GM12864 (cell line): ENCODE data around the gene RYK.

Experiments used
- DNase-seq: peaks from one replicate; pipeline ENCODE4 v3.0.0-alpha.2; 2011; ENCODE audit warnings: low read depth
- H3K4me3 ChIP-seq: 2 replicates; pipeline ENCODE4 v1.5.1; 2011; ENCODE audit warnings: mild to moderate bottlenecking, low read depth, low read length, control low read depth
- TF ChIP-seq, protein P1 (sequence below): IDR thresholded peaks from 2 replicates; pipeline ENCODE4 v1.5.1; 2011; ENCODE audit warnings: low read depth, mild to moderate bottlenecking, moderate library complexity, low read length, control low read depth, inconsistent platforms; ENCODE audit errors: missing control alignments

The RYK gene

DNA sequence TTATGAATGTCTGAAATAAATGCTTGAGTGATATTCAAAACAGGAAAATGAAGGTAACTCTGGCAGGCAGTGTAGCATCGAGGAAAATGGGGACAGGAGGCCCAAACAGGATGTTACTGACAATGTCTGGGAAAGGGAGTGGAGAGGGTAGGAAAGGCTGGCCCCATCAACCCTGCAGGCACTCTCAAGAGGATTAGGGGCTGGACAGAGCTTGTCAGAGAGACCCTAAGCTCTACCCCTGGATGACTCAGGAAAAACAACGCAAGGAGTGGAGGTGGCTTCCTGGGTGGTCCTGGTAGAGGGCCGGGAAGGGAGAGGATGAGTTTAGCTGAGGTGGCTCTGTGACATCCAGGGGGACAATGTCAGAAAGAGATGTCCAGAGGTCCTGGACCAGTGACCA, 106.0 kb downstream of the RYK start:
- TF ChIP-seq, protein P1, sequence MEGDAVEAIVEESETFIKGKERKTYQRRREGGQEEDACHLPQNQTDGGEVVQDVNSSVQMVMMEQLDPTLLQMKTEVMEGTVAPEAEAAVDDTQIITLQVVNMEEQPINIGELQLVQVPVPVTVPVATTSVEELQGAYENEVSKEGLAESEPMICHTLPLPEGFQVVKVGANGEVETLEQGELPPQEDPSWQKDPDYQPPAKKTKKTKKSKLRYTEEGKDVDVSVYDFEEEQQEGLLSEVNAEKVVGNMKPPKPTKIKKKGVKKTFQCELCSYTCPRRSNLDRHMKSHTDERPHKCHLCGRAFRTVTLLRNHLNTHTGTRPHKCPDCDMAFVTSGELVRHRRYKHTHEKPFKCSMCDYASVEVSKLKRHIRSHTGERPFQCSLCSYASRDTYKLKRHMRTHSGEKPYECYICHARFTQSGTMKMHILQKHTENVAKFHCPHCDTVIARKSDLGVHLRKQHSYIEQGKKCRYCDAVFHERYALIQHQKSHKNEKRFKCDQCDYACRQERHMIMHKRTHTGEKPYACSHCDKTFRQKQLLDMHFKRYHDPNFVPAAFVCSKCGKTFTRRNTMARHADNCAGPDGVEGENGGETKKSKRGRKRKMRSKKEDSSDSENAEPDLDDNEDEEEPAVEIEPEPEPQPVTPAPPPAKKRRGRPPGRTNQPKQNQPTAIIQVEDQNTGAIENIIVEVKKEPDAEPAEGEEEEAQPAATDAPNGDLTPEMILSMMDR = no peak
- no peak overlapping the region for H3K4me3 ChIP-seq
- DNase-seq = no peak

DNA sequence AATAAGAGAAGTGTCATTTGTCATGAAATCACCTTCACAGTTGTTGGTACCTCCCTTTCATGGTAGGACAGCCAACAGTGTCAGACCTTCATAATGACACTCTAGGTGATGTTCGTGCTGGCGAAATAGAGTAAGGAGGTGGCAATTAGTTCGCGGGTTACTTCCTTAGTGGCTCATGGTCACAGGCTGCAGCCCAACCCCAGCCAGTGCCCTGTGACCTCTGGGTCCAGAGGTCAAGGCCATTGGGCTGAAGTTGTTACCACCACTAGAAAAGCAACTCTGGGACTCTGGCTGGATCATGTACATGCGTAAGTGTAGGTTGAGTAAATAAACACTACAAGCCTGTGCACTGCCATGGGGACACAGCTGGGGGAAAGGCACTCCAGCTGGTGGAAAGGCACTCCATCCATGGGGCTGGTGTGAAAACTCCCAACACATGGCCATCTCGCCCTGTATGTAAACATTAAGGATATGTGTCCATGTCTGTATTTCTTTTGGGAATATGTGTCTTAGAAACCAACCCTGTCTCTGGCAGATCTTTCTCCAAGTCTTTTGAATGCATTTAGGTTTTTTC, 106.7 kb downstream of the RYK start:
- TF ChIP-seq, protein P1 = no peak
- H3K4me3 ChIP-seq = no peak overlapping the region
- DNase-seq = no peak

DNA sequence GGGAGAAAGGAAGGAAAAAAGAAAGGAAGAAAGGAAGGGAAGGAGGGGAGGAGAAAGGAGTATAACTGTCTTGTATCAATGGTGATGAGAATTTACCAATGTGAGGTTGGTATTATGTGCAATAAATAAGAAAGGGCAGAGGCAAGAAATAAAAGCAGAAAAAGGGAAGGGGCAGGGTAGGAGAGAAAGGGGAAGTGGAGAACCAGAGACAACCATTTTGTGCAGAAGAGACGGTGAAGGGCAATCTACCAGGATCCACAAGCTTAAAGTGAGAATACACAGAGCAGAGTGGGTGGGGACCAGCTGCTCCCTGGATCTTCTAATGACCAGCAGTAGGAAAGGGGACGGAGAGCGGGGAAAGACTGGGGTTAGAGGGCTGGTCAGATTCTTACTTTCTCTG, 114.1 kb downstream of the RYK start:
- TF ChIP-seq, protein P1 = no peak
- no peak overlapping the region for H3K4me3 ChIP-seq
- no peak for DNase-seq

DNA sequence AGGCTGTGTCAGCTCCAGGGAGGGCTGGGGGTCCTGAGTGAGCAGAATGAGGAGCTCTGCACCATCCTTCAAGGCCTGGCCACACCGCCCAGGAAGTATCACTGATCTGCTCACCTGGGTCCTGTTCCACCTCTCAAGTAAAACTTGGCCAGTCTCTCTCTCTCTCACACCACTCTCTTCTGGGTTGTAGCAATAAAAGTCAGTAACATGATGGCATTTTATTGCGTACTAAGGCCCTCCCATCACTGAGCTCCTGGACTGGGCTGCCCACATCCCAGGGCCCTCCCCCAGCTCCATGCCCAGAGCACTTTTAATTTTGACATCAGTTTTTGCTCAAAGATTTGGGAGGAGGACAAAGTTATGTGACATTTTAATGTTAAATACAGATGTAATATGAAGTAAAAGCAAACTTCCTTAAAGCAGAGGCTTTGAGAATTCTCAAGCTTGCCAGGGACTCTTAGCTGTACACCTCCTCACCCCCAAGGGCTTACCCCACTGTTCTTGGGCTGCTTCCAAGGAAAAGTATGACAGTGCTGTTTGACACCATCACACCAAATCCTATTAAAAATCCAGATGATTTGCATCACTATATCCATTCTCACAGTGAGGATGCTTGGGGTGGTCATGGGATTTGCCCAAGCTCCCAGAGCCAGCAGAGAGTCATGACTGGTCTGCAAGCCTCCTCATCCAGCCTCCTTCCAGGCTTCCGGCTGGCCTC, 115.8 kb downstream of the RYK start:
- TF ChIP-seq, protein P1 = no peak
- no peak for DNase-seq
- H3K4me3 ChIP-seq = no peak overlapping the region

DNA sequence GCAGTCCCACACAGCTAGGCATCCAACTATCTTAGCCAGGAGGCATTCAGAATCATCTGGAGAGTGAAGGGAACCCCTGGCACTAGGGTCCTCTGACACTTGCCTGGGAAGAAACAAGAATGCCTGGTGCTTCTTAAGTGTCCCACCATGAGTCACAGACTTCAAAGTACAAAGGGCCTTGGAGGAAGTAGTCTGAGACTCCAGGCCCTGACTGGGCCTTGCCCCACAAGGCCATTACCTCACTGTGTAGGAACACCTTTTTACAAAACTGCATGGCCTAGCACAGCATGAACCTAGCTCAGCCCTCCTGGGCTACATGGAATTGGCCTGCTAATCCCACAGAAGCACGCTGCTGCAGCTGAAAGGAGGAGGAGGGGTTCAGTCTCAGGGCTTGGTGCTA, 116.4 kb downstream of the RYK start:
- TF ChIP-seq, protein P1 = no peak
- H3K4me3 ChIP-seq = no peak overlapping the region
- no peak for DNase-seq

DNA sequence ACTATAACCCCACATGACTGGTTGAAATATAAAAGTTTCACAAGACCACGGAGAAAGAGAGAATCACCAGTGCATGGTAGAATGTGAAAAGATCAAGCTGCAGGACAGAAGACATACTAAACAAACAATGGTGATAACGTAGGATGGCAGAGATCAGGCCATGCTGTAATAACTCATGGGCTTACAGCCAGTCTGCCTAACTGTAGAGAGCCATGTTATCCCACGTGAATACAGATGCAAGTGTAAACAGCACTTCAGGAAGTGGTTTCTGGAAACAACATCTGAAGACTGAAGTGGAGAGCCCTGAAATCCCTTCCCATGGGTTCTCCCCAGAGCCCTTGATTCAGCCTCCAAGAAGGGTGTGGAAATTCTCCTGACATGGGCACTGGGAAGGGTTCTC, 117.7 kb downstream of the RYK start:
- no peak for DNase-seq
- TF ChIP-seq, protein P1 = no peak

DNA sequence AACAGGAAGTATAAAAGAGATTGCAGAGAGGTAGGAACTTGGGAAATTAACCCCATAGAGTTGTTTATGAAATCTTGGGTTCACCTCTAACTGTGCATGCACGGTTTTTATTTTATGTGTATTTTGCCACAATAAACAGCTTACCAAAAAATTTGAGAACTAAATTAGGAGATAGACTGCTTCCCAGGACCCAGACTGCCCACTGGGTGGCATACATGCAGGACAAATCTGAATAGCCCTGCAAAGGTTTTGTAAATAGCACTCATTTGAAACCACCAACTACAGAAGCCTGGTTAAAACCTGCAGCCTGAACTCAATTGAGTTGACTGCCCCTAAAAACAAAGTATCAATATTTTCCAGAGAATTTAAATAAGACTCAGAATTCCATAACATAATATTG, 124.5 kb downstream of the RYK start:
- no peak overlapping the region for H3K4me3 ChIP-seq
- TF ChIP-seq, protein P1 = no peak
- DNase-seq = no peak

More for the DNA sequence above, 117.7 kb downstream of the RYK start:
- no peak overlapping the region for H3K4me3 ChIP-seq
